Psoas muscle (tissue), 8 donors: ENCODE results near the gene IGSF21. TPM values are rescaled to one million over a fixed set of nuclear protein-coding genes. Genes with fewer than 3 reads are reported as not detected.

ENCODE experiments used
- ATAC-seq, 4 donors: fragments of 200-7000 bp; cut with Tn5 transposase; one replicate each; pipeline ENCODE4 v1.9.1; 2020; ENCODE audit warnings: moderate library complexity in 3 of 4, mild to moderate bottlenecking in 2 of 4
- DNase-seq, 2 donors: peaks; one replicate each; pipeline ENCODE4 v3.0.0-alpha.2; 2020
- H3K27ac ChIP-seq: fragments of 200-600 bp; one replicate; pipeline ENCODE4 v1.8.0; 2022
- H3K27me3 ChIP-seq, 3 donors: fragments of 200-600 bp in 1 of 3; one replicate each; pipeline versions ENCODE4 v1.6.1 to v1.8.0; 2013 to 2022; ENCODE audit warnings: low read length in 2 of 3, mild to moderate bottlenecking in 2 of 3, moderate library complexity in 1 of 3; ENCODE audit not compliant: insufficient read depth in 3 of 3
- H3K36me3 ChIP-seq, 2 donors: fragments of 200-600 bp in 1 of 2; one replicate each; pipeline versions ENCODE4 v1.6.1 to v1.8.0; 2013 to 2022; ENCODE audit warnings: low read depth in 1 of 2, mild to moderate bottlenecking in 1 of 2, moderate library complexity in 1 of 2; ENCODE audit not compliant: insufficient read depth in 1 of 2
- H3K4me1 ChIP-seq: fragments of 200-600 bp; one replicate; pipeline ENCODE4 v1.8.0; 2022
- H3K4me3 ChIP-seq: fragments of 200-600 bp; one replicate; pipeline ENCODE4 v1.8.0; 2022; ENCODE audit warnings: mild to moderate bottlenecking
- H3K9me3 ChIP-seq: fragments of 200-600 bp; one replicate; pipeline ENCODE4 v1.8.0; 2022
- CTCF ChIP-seq: fragments of 200-600 bp; IDR thresholded peaks from one replicate; pipeline ENCODE4 v1.8.0; 2022; ENCODE audit warnings: antibody characterized with exemption
- WGBS, 3 donors: extraction: QIAGEN DNeasy Blood & Tissue Kit; methylation state at CpG; one replicate each; pipeline versions ENCODE4 v1.1.6 to v1.1.7; 2013; 5-methylcytosine and 5-hydroxymethylcytosine counted together
- intact Hi-C, 2 donors: fragments of 100-400 bp; cut with DNase I; formaldehyde crosslinking; loops; one replicate each; pipeline versions ENCODE4 v1.11.0 to v1.14.2; 2022
- polyA plus RNA-seq, 3 donors: library from polyadenylated mRNA; stranded (reverse); fragments of 200-250 nt; gene quantifications; one replicate each; pipeline ENCODE4 v1.2.3, GENCODE V29; 2013
- total RNA-seq, 4 donors: library from RNA; stranded (reverse); fragmentation: NEBNext Ultra II Directional in 2 of 4; extraction: Animal tissue kit (Norgen Biotek cat#: 25700) in 2 of 4; gene quantifications; one replicate each; pipeline versions ENCODE4 v1.2.1 to v1.2.4, GENCODE V29; 2021 to 2023
- donor health status: healthy with polysubstance abuse.
- donor health status: DM: no; HTN: no; CAD: no; lungs with moderate emphysema.
- donor health status: Bipolar disorder and iron deficiency.
- donor health status: healthy.
- donor health status: DM: yes; HTN: yes; CAD: no.
- donor health status: DM: no; HTN: no; CAD: no.
- donor health status: DM: no; HTN: no; CAD: no.
- donor health status: DM: yes; HTN: yes; CAD: no.

IGSF21 gene
- total and polyA plus RNA-seq, 7 donors: 0.10 to 0.88 (median 0.42) TPM

GRCh38 chr1:18316764-18317163 is 209.2 kb downstream of the IGSF21 start:
- intact Hi-C loops: no loop called here
- DNase-seq (no peak), ATAC-seq (no peak)
- no peaks in the 10 kb centered on the region for H3K36me3 ChIP-seq
- H3K9me3 ChIP-seq: peaks cover 5% of the 10 kb centered on the region
- H3K4me3 ChIP-seq: no peak overlapping the region
- no peaks in the 10 kb centered on the region for H3K4me1 ChIP-seq
- peaks cover 0 to 19% (median 1%) of the 10 kb centered on the region in 3 donors for H3K27me3 ChIP-seq
- WGBS, 3 donors: 51 to 56% (median 55%) methylated on average over 3 of the region's 3 CpGs
- TF ChIP-seq CTCF: no peak
- no peak overlapping the region for H3K27ac ChIP-seq

- intact Hi-C loops: no loop called here
- Histone ChIP-seq H3K4me3 (no peak overlapping the region), H3K27ac (no peak overlapping the region), H3K4me1 (no peaks in the 10 kb centered on the region), H3K36me3 (no peaks in the 10 kb centered on the region), H3K27me3 (peaks cover 0 to 14% (median 1%) of the 10 kb centered on the region in 3 donors), H3K9me3 (peaks cover 5% of the 10 kb centered on the region)
- DNase-seq (no peak), ATAC-seq (no peak)
- no peak for TF ChIP-seq CTCF
Measured at GRCh38 chr1:18319099-18319498, 211.5 kb downstream of the IGSF21 start.

- intact Hi-C loops: no loop called here
- no peak overlapping the region for H3K4me3 ChIP-seq
- no peak overlapping the region for H3K27ac ChIP-seq
- H3K27me3 ChIP-seq: peaks cover 0 to 14% (median 1%) of the 10 kb centered on the region in 3 donors
- 54 to 58% (median 56%) methylated on average over 7 of the region's 7 CpGs for WGBS, 3 donors
- ATAC-seq (no peak), DNase-seq (no peak)
- peaks cover 5% of the 10 kb centered on the region for H3K9me3 ChIP-seq
- TF ChIP-seq CTCF: no peak
- no peaks in the 10 kb centered on the region for H3K36me3 ChIP-seq
- H3K4me1 ChIP-seq: no peaks in the 10 kb centered on the region
Measured at GRCh38 chr1:18320051-18320450, 212.5 kb downstream of the IGSF21 start.

GRCh38 chr1:18322368-18323032 is 214.9 kb downstream of the IGSF21 start:
- H3K36me3 ChIP-seq: no peaks in the 10 kb centered on the region
- peaks cover 5% of the 10 kb centered on the region for H3K9me3 ChIP-seq
- TF ChIP-seq CTCF: no peak
- no peaks in the 10 kb centered on the region for H3K4me1 ChIP-seq
- intact Hi-C loops: no loop called here
- no peak overlapping the region for H3K27ac ChIP-seq
- peaks cover 0 to 14% (median 1%) of the 10 kb centered on the region in 3 donors for H3K27me3 ChIP-seq
- ATAC-seq (no peak), DNase-seq (no peak)
- H3K4me3 ChIP-seq: no peak overlapping the region
- WGBS, 3 donors: 65 to 71% (median 68%) methylated on average over 20 of the region's 20 CpGs

- H3K27me3 ChIP-seq: peaks cover 0 to 14% (median 1%) of the 10 kb centered on the region in 3 donors
- ATAC-seq (no peak), DNase-seq (no peak)
- no peaks in the 10 kb centered on the region for H3K4me1 ChIP-seq
- no peak overlapping the region for H3K4me3 ChIP-seq
- WGBS, 3 donors: 59 to 62% (median 62%) methylated on average over 7 of the region's 7 CpGs
- no peak for TF ChIP-seq CTCF
- no peak overlapping the region for H3K27ac ChIP-seq
- peaks cover 5% of the 10 kb centered on the region for H3K9me3 ChIP-seq
- intact Hi-C loops: no loop called here
- no peaks in the 10 kb centered on the region for H3K36me3 ChIP-seq
Measured at GRCh38 chr1:18323259-18323658, 215.7 kb downstream of the IGSF21 start.
